Measurements from ENCODE around the gene MPC1. TPM values are rescaled to one million over a fixed set of nuclear protein-coding genes. Genes with fewer than 3 reads are reported as not detected.

Gene MPC1
- polyA plus RNA-seq, 4 donors, result 25.9 to 213 (median 115) TPM

- Histone ChIP-seq H3K4me1 (ENCODE audit: control insufficient read depth in 3 of 3, insufficient read depth in 2 of 3, low read depth in 1 of 3, low read length in 2 of 3) (peaks cover 0 to 6% (median 0%) of the 10 kb centered on the region in 3 donors), H3K36me3 (ENCODE audit: control insufficient read depth in 3 of 3, insufficient read depth in 2 of 3, low read depth in 1 of 3, low read length in 3 of 3) (peaks cover 0 to 3% (median 0%) of the 10 kb centered on the region in 3 donors), H3K27ac (ENCODE audit: low read depth in 1 of 3, low read length in 2 of 3) (peak overlapping the region in 1 of 3 donors; percentile 13), H3K27me3 (ENCODE audit: control insufficient read depth in 3 of 3, insufficient read depth in 3 of 3, low read length in 3 of 3) (no peaks in the 10 kb centered on the region), H3K4me3 (ENCODE audit: low read depth in 1 of 3, low read length in 3 of 3) (no peak overlapping the region), H3K9me3 (ENCODE audit: control insufficient read depth in 2 of 2, insufficient read depth in 1 of 2, low read depth in 1 of 2, low read length in 1 of 2) (no peaks in the 10 kb centered on the region)
- FAIRE-seq (no peak), DNase-seq (no peak)
- 91 to 94% (median 93%) methylated on average over 46 to 49 of the region's 49 CpGs for WGBS, 3 donors
These were observed 29.6 kb upstream of the MPC1 start for GRCh38 chr6:166412156-166412910.

DNA sequence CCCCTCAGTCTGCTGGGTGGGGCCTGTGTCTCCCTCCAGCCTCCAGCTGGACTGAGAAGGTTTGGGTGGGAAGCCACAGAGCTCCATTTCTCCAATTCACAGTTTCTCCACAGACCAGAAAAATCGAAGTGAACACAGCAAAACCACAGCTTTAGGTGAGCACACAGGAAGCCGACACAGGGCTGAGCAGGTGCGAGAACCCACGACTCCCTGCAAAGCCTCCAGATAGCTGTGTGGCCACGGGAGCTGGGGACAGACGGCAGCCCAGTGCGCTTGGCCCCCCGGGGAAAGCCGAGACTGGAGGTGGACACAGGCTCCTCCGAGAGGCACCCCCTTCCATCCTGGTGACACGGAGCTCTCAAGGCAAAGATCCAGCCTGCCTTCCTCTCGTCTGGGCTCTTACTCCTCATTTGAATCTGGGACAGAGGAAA is 29.0 kb upstream of the MPC1 start:
- peaks cover 0 to 6% (median 0%) of the 10 kb centered on the region in 3 donors for H3K4me1 ChIP-seq (ENCODE audit: control insufficient read depth in 3 of 3, insufficient read depth in 2 of 3, low read depth in 1 of 3, low read length in 2 of 3)
- no peak overlapping the region for H3K4me3 ChIP-seq (ENCODE audit: low read depth in 1 of 3, low read length in 3 of 3)
- peaks cover 0 to 3% (median 0%) of the 10 kb centered on the region in 3 donors for H3K36me3 ChIP-seq (ENCODE audit: control insufficient read depth in 3 of 3, insufficient read depth in 2 of 3, low read depth in 1 of 3, low read length in 3 of 3)
- peak overlapping the region in 1 of 3 donors; percentile 13 for H3K27ac ChIP-seq (ENCODE audit: low read depth in 1 of 3, low read length in 2 of 3)
- H3K27me3 ChIP-seq (ENCODE audit: control insufficient read depth in 3 of 3, insufficient read depth in 3 of 3, low read length in 3 of 3), result no peaks in the 10 kb centered on the region
- FAIRE-seq (no peak), DNase-seq (peak in 1 of 2 donors; percentile 39)
- no peaks in the 10 kb centered on the region for H3K9me3 ChIP-seq (ENCODE audit: control insufficient read depth in 2 of 2, insufficient read depth in 1 of 2, low read depth in 1 of 2, low read length in 1 of 2)
- WGBS, 3 donors, result 66 to 74% (median 73%) methylated on average over 12 of the region's 12 CpGs

DNA sequence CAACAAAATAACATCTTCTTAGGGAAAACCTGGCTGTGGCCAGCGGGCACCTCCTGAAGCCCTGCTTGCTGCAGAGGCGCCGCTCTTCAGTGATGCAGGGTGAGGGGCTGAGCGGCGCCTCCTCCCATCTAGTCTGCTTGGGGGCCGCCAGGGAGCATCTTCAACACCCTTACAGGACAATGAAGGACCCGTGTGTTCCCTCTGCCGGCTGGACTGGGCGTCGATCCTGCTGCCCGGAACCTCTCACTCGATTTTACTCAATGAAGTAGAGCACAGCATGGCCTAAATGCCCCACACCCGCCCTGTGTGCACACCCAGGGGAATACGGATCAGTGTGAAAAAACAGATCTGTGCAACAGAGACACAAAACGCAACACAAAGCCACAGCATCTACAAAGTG is 28.5 kb upstream of the MPC1 start:
- H3K36me3 ChIP-seq (ENCODE audit: control insufficient read depth in 3 of 3, insufficient read depth in 2 of 3, low read depth in 1 of 3, low read length in 3 of 3), result peaks cover 0 to 3% (median 0%) of the 10 kb centered on the region in 3 donors
- H3K4me1 ChIP-seq (ENCODE audit: control insufficient read depth in 3 of 3, insufficient read depth in 2 of 3, low read depth in 1 of 3, low read length in 2 of 3), result peaks cover 0 to 6% (median 0%) of the 10 kb centered on the region in 3 donors
- H3K9me3 ChIP-seq (ENCODE audit: control insufficient read depth in 2 of 2, insufficient read depth in 1 of 2, low read depth in 1 of 2, low read length in 1 of 2), result no peaks in the 10 kb centered on the region
- no peak for DNase-seq
- FAIRE-seq, result no peak
- no peaks in the 10 kb centered on the region for H3K27me3 ChIP-seq (ENCODE audit: control insufficient read depth in 3 of 3, insufficient read depth in 3 of 3, low read length in 3 of 3)
- 79 to 91% (median 81%) methylated on average over 15 of the region's 15 CpGs for WGBS, 3 donors
- peak overlapping the region in 1 of 3 donors; percentile 9 for H3K27ac ChIP-seq (ENCODE audit: low read depth in 1 of 3, low read length in 2 of 3)
- no peak overlapping the region for H3K4me3 ChIP-seq (ENCODE audit: low read depth in 1 of 3, low read length in 3 of 3)

GRCh38 chr6:166410426-166410935 is 27.7 kb upstream of the MPC1 start:
- DNase-seq (no peak), FAIRE-seq (no peak)
- H3K27me3 ChIP-seq (ENCODE audit: control insufficient read depth in 3 of 3, insufficient read depth in 3 of 3, low read length in 3 of 3), result no peaks in the 10 kb centered on the region
- H3K9me3 ChIP-seq (ENCODE audit: control insufficient read depth in 2 of 2, insufficient read depth in 1 of 2, low read depth in 1 of 2, low read length in 1 of 2), result no peaks in the 10 kb centered on the region
- WGBS, 3 donors, result 82 to 86% (median 83%) methylated on average over 10 of the region's 10 CpGs
- H3K27ac ChIP-seq (ENCODE audit: low read depth in 1 of 3, low read length in 2 of 3), result no peak overlapping the region
- H3K4me3 ChIP-seq (ENCODE audit: low read depth in 1 of 3, low read length in 3 of 3), result no peak overlapping the region
- peaks cover 0 to 6% (median 0%) of the 10 kb centered on the region in 3 donors for H3K4me1 ChIP-seq (ENCODE audit: control insufficient read depth in 3 of 3, insufficient read depth in 2 of 3, low read depth in 1 of 3, low read length in 2 of 3)
- peaks cover 0 to 3% (median 0%) of the 10 kb centered on the region in 3 donors for H3K36me3 ChIP-seq (ENCODE audit: control insufficient read depth in 3 of 3, insufficient read depth in 2 of 3, low read depth in 1 of 3, low read length in 3 of 3)

- H3K36me3 ChIP-seq (ENCODE audit: control insufficient read depth in 3 of 3, insufficient read depth in 2 of 3, low read depth in 1 of 3, low read length in 3 of 3), result peaks cover 0 to 3% (median 0%) of the 10 kb centered on the region in 3 donors
- H3K4me1 ChIP-seq (ENCODE audit: control insufficient read depth in 3 of 3, insufficient read depth in 2 of 3, low read depth in 1 of 3, low read length in 2 of 3), result peaks cover 0 to 6% (median 0%) of the 10 kb centered on the region in 3 donors
- FAIRE-seq (no peak), DNase-seq (peak in 1 of 2 donors; percentile 47)
- no peaks in the 10 kb centered on the region for H3K9me3 ChIP-seq (ENCODE audit: control insufficient read depth in 2 of 2, insufficient read depth in 1 of 2, low read depth in 1 of 2, low read length in 1 of 2)
- H3K27ac ChIP-seq (ENCODE audit: low read depth in 1 of 3, low read length in 2 of 3), result no peak overlapping the region
- WGBS, 3 donors, result 31 to 62% (median 51%) methylated on average over 22 of the region's 22 CpGs
- no peak overlapping the region for H3K4me3 ChIP-seq (ENCODE audit: low read depth in 1 of 3, low read length in 3 of 3)
- no peaks in the 10 kb centered on the region for H3K27me3 ChIP-seq (ENCODE audit: control insufficient read depth in 3 of 3, insufficient read depth in 3 of 3, low read length in 3 of 3)
These were observed 26.4 kb upstream of the MPC1 start for GRCh38 chr6:166408936-166409755.

- 59 to 82% (median 67%) methylated on average over 12 of the region's 12 CpGs for WGBS, 3 donors
- FAIRE-seq (no peak), DNase-seq (peak in 1 of 2 donors; percentile 42)
- no peak overlapping the region for H3K27ac ChIP-seq (ENCODE audit: low read depth in 1 of 3, low read length in 2 of 3)
- peaks cover 0 to 6% (median 0%) of the 10 kb centered on the region in 3 donors for H3K4me1 ChIP-seq (ENCODE audit: control insufficient read depth in 3 of 3, insufficient read depth in 2 of 3, low read depth in 1 of 3, low read length in 2 of 3)
- no peaks in the 10 kb centered on the region for H3K27me3 ChIP-seq (ENCODE audit: control insufficient read depth in 3 of 3, insufficient read depth in 3 of 3, low read length in 3 of 3)
- no peaks in the 10 kb centered on the region for H3K9me3 ChIP-seq (ENCODE audit: control insufficient read depth in 2 of 2, insufficient read depth in 1 of 2, low read depth in 1 of 2, low read length in 1 of 2)
- no peak overlapping the region for H3K4me3 ChIP-seq (ENCODE audit: low read depth in 1 of 3, low read length in 3 of 3)
- H3K36me3 ChIP-seq (ENCODE audit: control insufficient read depth in 3 of 3, insufficient read depth in 2 of 3, low read depth in 1 of 3, low read length in 3 of 3), result no peaks in the 10 kb centered on the region
These were observed 23.5 kb upstream of the MPC1 start for GRCh38 chr6:166406197-166406596.

DNA sequence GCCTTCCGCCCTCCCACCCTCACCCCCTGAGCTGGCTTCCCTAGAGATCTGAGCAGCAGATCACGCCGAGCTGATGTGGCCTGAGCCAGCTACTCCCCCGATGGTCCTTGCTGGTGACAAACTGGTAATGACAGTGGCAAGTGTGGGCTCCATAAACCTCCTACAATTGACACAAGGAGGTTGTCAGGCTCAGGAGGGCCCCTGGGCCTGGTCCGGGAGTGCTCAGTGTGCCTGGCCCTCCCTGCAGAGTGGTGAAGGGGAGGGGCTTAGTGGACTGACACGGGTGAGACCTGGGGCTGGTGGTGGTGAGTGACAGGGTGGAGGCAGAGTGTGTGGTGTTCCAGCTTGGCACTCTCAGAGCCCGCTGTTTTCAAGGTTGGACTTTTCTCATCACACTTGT is 22.6 kb upstream of the MPC1 start:
- no peaks in the 10 kb centered on the region for H3K27me3 ChIP-seq (ENCODE audit: control insufficient read depth in 3 of 3, insufficient read depth in 3 of 3, low read length in 3 of 3)
- peaks cover 0 to 6% (median 0%) of the 10 kb centered on the region in 3 donors for H3K4me1 ChIP-seq (ENCODE audit: control insufficient read depth in 3 of 3, insufficient read depth in 2 of 3, low read depth in 1 of 3, low read length in 2 of 3)
- WGBS, 3 donors, result 67 to 77% (median 73%) methylated on average over 5 to 7 of the region's 7 CpGs
- H3K9me3 ChIP-seq (ENCODE audit: control insufficient read depth in 2 of 2, insufficient read depth in 1 of 2, low read depth in 1 of 2, low read length in 1 of 2), result no peaks in the 10 kb centered on the region
- DNase-seq (no peak), FAIRE-seq (no peak)
- H3K27ac ChIP-seq (ENCODE audit: low read depth in 1 of 3, low read length in 2 of 3), result no peak overlapping the region
- H3K4me3 ChIP-seq (ENCODE audit: low read depth in 1 of 3, low read length in 3 of 3), result no peak overlapping the region
- no peaks in the 10 kb centered on the region for H3K36me3 ChIP-seq (ENCODE audit: control insufficient read depth in 3 of 3, insufficient read depth in 2 of 3, low read depth in 1 of 3, low read length in 3 of 3)

- Histone ChIP-seq H3K4me1 (ENCODE audit: control insufficient read depth in 3 of 3, insufficient read depth in 2 of 3, low read depth in 1 of 3, low read length in 2 of 3) (no peaks in the 10 kb centered on the region), H3K4me3 (ENCODE audit: low read depth in 1 of 3, low read length in 3 of 3) (no peak overlapping the region), H3K36me3 (ENCODE audit: control insufficient read depth in 3 of 3, insufficient read depth in 2 of 3, low read depth in 1 of 3, low read length in 3 of 3) (no peaks in the 10 kb centered on the region), H3K27ac (ENCODE audit: low read depth in 1 of 3, low read length in 2 of 3) (no peak overlapping the region), H3K9me3 (ENCODE audit: control insufficient read depth in 2 of 2, insufficient read depth in 1 of 2, low read depth in 1 of 2, low read length in 1 of 2) (peaks cover 0 to 3% of the 10 kb centered on the region in 2 donors), H3K27me3 (ENCODE audit: control insufficient read depth in 3 of 3, insufficient read depth in 3 of 3, low read length in 3 of 3) (peaks cover 0 to 6% (median 0%) of the 10 kb centered on the region in 3 donors)
- DNase-seq, result no peak
- no peak for FAIRE-seq
- WGBS, 3 donors, result 52 to 62% (median 55%) methylated on average over 6 of the region's 6 CpGs
These were observed 20.0 kb upstream of the MPC1 start for GRCh38 chr6:166402582-166403277.

All from small intestine (tissue), 7 donors.